ENCODE measurements around the gene ASB7.
A peak's percentile ranks its signal among the peaks of the same experiment; 100 is the strongest.

ASB7 gene

GRCh38 chr15:100615801-100616200, 13.4 kb downstream of the ASB7 start:
- Mint-ChIP-seq H3K4me3 (no peak overlapping the region), H3K36me3 (peaks cover 11% of the 10 kb centered on the region), H3K4me1 (ENCODE audit: low read depth) (peaks cover 23% of the 10 kb centered on the region), H3K27ac (no peak overlapping the region), H3K9me3 (ENCODE audit: low read depth) (no peaks in the 10 kb centered on the region), H3K27me3 (no peaks in the 10 kb centered on the region)

- no peaks in the 10 kb centered on the region for H3K27me3 Mint-ChIP-seq
- peaks cover 10% of the 10 kb centered on the region for H3K36me3 Mint-ChIP-seq
- peaks cover 23% of the 10 kb centered on the region for H3K4me1 Mint-ChIP-seq (ENCODE audit: low read depth)
- H3K9me3 Mint-ChIP-seq (ENCODE audit: low read depth), result no peaks in the 10 kb centered on the region
- H3K27ac Mint-ChIP-seq, result no peak overlapping the region
- no peak overlapping the region for H3K4me3 Mint-ChIP-seq
Observed at GRCh38 chr15:100616700-100617099, 14.3 kb downstream of the ASB7 start.

GRCh38 chr15:100623301-100623700, 20.9 kb downstream of the ASB7 start:
- Mint-ChIP-seq H3K27me3 (no peaks in the 10 kb centered on the region), H3K9me3 (ENCODE audit: low read depth) (no peaks in the 10 kb centered on the region), H3K4me3 (no peak overlapping the region), H3K4me1 (ENCODE audit: low read depth) (peaks cover 6% of the 10 kb centered on the region), H3K36me3 (peaks cover 7% of the 10 kb centered on the region), H3K27ac (no peak overlapping the region)

GRCh38 chr15:100627789-100628395, 25.5 kb downstream of the ASB7 start:
- no peak overlapping the region for H3K4me3 Mint-ChIP-seq
- no peaks in the 10 kb centered on the region for H3K9me3 Mint-ChIP-seq (ENCODE audit: low read depth)
- peaks cover 5% of the 10 kb centered on the region for H3K36me3 Mint-ChIP-seq
- no peaks in the 10 kb centered on the region for H3K27me3 Mint-ChIP-seq
- H3K27ac Mint-ChIP-seq, result no peak overlapping the region
- H3K4me1 Mint-ChIP-seq (ENCODE audit: low read depth), result peaks cover 31% of the 10 kb centered on the region

- no peaks in the 10 kb centered on the region for H3K9me3 Mint-ChIP-seq (ENCODE audit: low read depth)
- H3K27me3 Mint-ChIP-seq, result no peaks in the 10 kb centered on the region
- no peak overlapping the region for H3K27ac Mint-ChIP-seq
- peaks cover 38% of the 10 kb centered on the region for H3K4me1 Mint-ChIP-seq (ENCODE audit: low read depth)
- peaks cover 5% of the 10 kb centered on the region for H3K36me3 Mint-ChIP-seq
- no peak overlapping the region for H3K4me3 Mint-ChIP-seq
Observed at GRCh38 chr15:100628746-100629145, 26.4 kb downstream of the ASB7 start.

GRCh38 chr15:100631831-100632230, 29.4 kb downstream of the ASB7 start:
- Mint-ChIP-seq H3K4me3 (no peak overlapping the region), H3K9me3 (ENCODE audit: low read depth) (no peaks in the 10 kb centered on the region), H3K27me3 (no peaks in the 10 kb centered on the region), H3K36me3 (peaks cover 7% of the 10 kb centered on the region), H3K27ac (no peak overlapping the region), H3K4me1 (ENCODE audit: low read depth) (peaks cover 58% of the 10 kb centered on the region)

- Mint-ChIP-seq H3K9me3 (ENCODE audit: low read depth) (no peaks in the 10 kb centered on the region), H3K4me3 (no peak overlapping the region), H3K27me3 (no peaks in the 10 kb centered on the region), H3K4me1 (ENCODE audit: low read depth) (peaks cover 67% of the 10 kb centered on the region), H3K27ac (no peak overlapping the region), H3K36me3 (peaks cover 12% of the 10 kb centered on the region)
Observed at GRCh38 chr15:100633763-100634075, 31.3 kb downstream of the ASB7 start.

- Mint-ChIP-seq H3K36me3 (peaks cover 11% of the 10 kb centered on the region), H3K27me3 (no peaks in the 10 kb centered on the region), H3K9me3 (ENCODE audit: low read depth) (no peaks in the 10 kb centered on the region), H3K4me3 (peak overlapping the region; percentile 39), H3K4me1 (ENCODE audit: low read depth) (peaks cover 66% of the 10 kb centered on the region), H3K27ac (no peak overlapping the region)
Observed at GRCh38 chr15:100635406-100636071, 33.1 kb downstream of the ASB7 start.

- Mint-ChIP-seq H3K36me3 (peaks cover 11% of the 10 kb centered on the region), H3K9me3 (ENCODE audit: low read depth) (no peaks in the 10 kb centered on the region), H3K27me3 (no peaks in the 10 kb centered on the region), H3K4me1 (ENCODE audit: low read depth) (peaks cover 69% of the 10 kb centered on the region), H3K27ac (no peak overlapping the region), H3K4me3 (no peak overlapping the region)
Observed at GRCh38 chr15:100638177-100638730, 35.9 kb downstream of the ASB7 start.

GRCh38 chr15:100642213-100642949, 40.0 kb downstream of the ASB7 start:
- H3K27ac Mint-ChIP-seq, result no peak overlapping the region
- H3K36me3 Mint-ChIP-seq, result peaks cover 8% of the 10 kb centered on the region
- no peaks in the 10 kb centered on the region for H3K27me3 Mint-ChIP-seq
- no peak overlapping the region for H3K4me3 Mint-ChIP-seq
- peaks cover 51% of the 10 kb centered on the region for H3K4me1 Mint-ChIP-seq (ENCODE audit: low read depth)
- no peaks in the 10 kb centered on the region for H3K9me3 Mint-ChIP-seq (ENCODE audit: low read depth)

GRCh38 chr15:100642950-100643338, 40.6 kb downstream of the ASB7 start:
- Mint-ChIP-seq H3K4me1 (ENCODE audit: low read depth) (peaks cover 48% of the 10 kb centered on the region), H3K36me3 (peaks cover 8% of the 10 kb centered on the region), H3K27me3 (no peaks in the 10 kb centered on the region), H3K27ac (no peak overlapping the region), H3K4me3 (no peak overlapping the region), H3K9me3 (ENCODE audit: low read depth) (no peaks in the 10 kb centered on the region)

GRCh38 chr15:100645671-100646070, 43.3 kb downstream of the ASB7 start:
- H3K36me3 Mint-ChIP-seq, result no peaks in the 10 kb centered on the region
- peaks cover 32% of the 10 kb centered on the region for H3K4me1 Mint-ChIP-seq (ENCODE audit: low read depth)
- no peaks in the 10 kb centered on the region for H3K9me3 Mint-ChIP-seq (ENCODE audit: low read depth)
- H3K27ac Mint-ChIP-seq, result peak overlapping the region; percentile 2
- H3K4me3 Mint-ChIP-seq, result no peak overlapping the region
- H3K27me3 Mint-ChIP-seq, result no peaks in the 10 kb centered on the region

GRCh38 chr15:100648951-100649350, 46.6 kb downstream of the ASB7 start:
- no peaks in the 10 kb centered on the region for H3K36me3 Mint-ChIP-seq
- H3K27ac Mint-ChIP-seq, result no peak overlapping the region
- peaks cover 12% of the 10 kb centered on the region for H3K4me1 Mint-ChIP-seq (ENCODE audit: low read depth)
- H3K27me3 Mint-ChIP-seq, result no peaks in the 10 kb centered on the region
- no peak overlapping the region for H3K4me3 Mint-ChIP-seq
- no peaks in the 10 kb centered on the region for H3K9me3 Mint-ChIP-seq (ENCODE audit: low read depth)

GRCh38 chr15:100650685-100651084, 48.3 kb downstream of the ASB7 start:
- Mint-ChIP-seq H3K4me3 (no peak overlapping the region), H3K36me3 (no peaks in the 10 kb centered on the region), H3K27ac (no peak overlapping the region), H3K4me1 (ENCODE audit: low read depth) (peaks cover 6% of the 10 kb centered on the region), H3K27me3 (no peaks in the 10 kb centered on the region), H3K9me3 (ENCODE audit: low read depth) (no peaks in the 10 kb centered on the region)

GRCh38 chr15:100651253-100651652, 48.9 kb downstream of the ASB7 start:
- H3K4me1 Mint-ChIP-seq (ENCODE audit: low read depth), result peaks cover 2% of the 10 kb centered on the region
- H3K4me3 Mint-ChIP-seq, result no peak overlapping the region
- H3K27me3 Mint-ChIP-seq, result no peaks in the 10 kb centered on the region
- H3K27ac Mint-ChIP-seq, result no peak overlapping the region
- no peaks in the 10 kb centered on the region for H3K9me3 Mint-ChIP-seq (ENCODE audit: low read depth)
- H3K36me3 Mint-ChIP-seq, result no peaks in the 10 kb centered on the region

All from activated naive CD8-positive, alpha-beta T cell (primary cell).